HL-60/S4 treated with retinoic acid at 250 ng/mL for 4 days and 3 days (cell line): ENCODE data around the gene POLR2F.
"Not testable (repeated sequence)": the region's sequence is repeated elsewhere in the genome, so short reads cannot be mapped to it uniquely, and the experiment has no call there.

Experiments used
- in situ Hi-C: fragments of 300-500 bp; cut with MboI; formaldehyde crosslinking; loops from 2 replicates; pipeline ENCODE4 v1.7.0; 2022; ENCODE audit warnings: low sequenced_read_pairs

Gene POLR2F

DNA sequence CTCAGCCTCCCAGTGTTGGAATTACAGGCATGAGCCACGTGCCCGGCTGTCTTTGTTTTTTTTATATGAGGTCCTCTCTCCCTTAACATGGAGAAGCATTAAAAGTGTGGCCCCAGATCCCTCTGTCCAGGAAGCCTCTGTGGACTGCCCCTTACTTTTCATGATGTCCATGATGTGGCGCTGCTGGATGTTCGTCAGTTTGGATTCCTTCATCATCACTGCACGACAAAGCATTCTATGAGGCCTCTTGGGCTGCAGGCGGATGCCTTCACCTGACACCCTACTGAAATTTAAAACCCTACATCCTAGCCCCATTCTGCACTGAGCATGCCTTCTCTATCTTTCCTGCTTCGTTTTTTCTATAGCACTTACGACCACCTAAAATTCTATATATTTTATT, 2.2 kb upstream of the POLR2F start:
- in situ Hi-C loops = no loop called here

DNA sequence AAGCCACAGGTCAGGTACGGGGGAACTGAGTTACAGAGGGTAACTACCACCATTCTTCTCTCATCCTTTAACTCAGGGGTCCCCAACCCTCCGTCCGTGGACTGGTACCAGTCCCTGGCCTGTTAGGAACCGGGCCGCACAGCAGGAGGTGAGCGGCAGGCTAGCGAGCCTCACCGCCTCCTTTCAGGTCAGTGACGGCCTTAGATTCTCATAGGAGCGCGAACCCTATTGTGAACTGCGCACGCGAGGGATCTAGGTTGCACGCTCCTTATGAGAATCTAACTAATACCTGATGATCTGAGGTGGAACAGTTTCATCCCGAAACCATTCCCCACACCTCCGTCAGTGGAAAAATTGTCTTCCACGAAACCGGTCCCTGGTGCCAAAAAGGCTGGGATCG, 870 bp upstream of the POLR2F start:
- in situ Hi-C loops = not testable (repeated sequence)

DNA sequence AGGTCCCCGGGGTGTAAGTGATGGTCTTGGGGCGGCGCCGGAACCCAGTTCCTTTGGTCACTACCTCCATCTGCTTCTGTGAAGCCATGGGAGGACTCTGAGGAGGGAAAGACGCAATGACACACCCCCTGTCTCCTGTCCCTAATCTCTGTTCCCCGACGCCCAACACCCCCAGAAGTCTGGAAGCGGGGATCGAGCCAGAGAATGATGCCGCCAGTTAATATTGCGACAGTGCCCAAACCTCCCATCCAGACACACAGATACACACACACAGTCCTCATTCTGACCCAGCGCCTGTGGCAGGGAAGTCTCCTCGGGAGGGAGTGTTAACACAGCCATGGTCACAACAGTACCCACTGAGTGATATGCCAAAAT, 450 bp upstream of the POLR2F start:
- in situ Hi-C loops = no loop called here

DNA sequence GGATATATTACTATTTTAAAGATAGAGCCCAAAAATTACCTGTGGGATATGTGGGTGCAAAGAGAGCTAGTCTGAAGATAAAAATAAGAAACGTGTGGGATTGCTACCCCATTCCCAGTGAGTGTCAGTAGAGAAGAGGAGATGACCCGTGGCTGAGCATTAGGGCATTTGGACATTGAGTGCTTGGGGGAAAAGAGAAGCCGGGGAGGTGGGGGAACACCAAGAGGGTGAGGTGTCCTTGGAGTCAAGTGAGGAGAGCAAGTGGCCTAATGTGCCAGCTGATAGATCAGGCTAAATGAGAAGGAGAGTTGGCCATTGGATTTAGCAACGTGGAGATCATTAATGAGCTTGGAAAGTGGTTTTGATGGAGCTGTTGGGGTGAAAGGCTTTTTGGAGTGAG, 1.2 kb downstream of the POLR2F start:
- in situ Hi-C loops = no loop called here

DNA sequence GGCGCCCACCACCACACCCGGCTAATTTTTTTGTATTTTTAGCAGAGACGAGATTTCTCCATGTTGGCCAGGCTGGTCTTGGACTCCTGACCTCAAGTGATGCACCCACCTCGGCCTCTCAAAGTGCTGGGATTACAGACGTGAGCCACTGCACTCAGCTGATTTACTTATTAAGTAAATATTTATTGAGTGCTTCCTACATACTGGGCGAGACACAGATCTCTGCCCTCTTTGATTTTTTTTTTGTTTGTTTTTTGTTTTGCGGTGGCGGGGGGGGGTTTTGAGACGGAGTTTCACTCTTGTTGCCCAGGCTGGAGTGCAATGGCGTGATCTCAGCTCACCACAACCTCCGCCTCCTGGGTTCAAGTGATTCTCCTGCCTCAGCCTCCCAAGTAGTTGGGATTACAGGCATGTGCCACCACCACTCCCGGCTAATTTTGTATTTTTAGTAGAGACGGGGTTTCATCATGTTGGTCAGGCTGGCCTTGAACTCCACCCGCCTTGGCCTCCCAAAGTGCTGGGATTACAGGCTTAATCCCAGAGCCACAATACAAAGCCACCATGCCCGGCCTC, 2.4 kb downstream of the POLR2F start:
- in situ Hi-C loops = not testable (repeated sequence)

DNA sequence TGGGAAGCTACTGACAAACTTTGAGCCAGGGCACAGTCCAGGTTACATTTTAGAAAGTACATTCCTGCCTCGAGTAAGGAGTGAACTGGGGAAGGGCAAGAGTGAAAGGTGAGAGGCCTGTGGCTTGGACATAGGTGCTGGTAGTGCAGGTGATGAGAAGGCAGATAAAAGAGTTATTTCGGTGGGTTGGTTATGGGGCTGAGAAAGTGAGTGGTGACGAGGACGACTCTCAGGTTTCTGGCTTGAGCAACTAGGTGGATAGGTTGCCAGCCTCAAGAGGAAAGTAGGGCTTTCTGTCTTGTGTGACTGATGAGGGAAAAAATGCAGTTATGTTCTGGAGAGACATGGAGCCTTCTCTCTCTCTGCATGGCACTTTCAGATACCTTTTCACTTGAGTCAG, 3.7 kb downstream of the POLR2F start:
- in situ Hi-C loops = no loop called here

DNA sequence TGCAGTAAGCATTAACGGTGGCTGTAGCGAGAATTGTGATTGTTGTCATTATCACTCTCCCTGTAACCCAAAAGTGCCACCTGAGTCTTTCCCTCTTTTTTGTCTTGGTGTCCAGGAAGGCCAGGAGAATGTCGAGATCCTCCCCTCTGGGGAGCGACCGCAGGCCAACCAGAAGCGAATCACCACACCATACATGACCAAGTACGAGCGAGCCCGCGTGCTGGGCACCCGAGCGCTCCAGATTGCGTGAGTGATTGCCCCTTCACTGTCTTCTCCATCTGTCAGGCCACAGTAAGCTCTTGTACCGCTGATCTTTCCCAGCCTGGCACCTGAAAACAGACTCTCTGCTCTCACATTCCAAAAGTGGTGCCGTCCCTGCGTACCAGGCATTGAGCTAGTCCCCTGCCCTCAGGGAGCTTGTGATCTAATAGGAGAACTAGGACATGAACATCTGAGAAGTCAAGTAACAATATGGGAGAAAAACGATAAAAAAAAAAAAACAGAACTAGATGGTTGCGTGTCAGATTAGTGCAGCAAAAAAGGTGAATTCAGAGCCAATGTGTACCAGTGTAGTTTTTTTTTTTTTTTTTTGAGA, 5.8 kb downstream of the POLR2F start:
- in situ Hi-C loops = no loop called here

DNA sequence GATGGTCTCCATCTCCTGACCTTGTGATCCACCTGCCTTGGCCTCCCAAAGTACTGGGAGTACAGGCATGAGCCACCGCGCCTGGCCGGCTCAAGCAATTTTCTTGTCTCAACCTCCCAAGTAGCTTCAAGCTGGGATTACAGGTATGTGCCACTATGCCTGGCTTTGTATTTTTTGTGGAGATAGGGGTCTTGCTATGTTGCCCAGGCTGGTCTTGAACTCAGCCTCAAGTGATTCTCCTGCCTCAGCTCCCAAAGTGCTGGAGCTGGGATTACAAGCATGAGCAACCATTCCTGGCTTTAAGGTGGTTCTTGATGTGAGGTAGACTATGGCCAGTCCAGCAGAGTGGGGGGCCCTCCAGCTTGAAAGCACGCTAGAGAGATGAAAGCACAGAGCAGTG, 7.6 kb downstream of the POLR2F start:
- in situ Hi-C loops = no loop called here

DNA sequence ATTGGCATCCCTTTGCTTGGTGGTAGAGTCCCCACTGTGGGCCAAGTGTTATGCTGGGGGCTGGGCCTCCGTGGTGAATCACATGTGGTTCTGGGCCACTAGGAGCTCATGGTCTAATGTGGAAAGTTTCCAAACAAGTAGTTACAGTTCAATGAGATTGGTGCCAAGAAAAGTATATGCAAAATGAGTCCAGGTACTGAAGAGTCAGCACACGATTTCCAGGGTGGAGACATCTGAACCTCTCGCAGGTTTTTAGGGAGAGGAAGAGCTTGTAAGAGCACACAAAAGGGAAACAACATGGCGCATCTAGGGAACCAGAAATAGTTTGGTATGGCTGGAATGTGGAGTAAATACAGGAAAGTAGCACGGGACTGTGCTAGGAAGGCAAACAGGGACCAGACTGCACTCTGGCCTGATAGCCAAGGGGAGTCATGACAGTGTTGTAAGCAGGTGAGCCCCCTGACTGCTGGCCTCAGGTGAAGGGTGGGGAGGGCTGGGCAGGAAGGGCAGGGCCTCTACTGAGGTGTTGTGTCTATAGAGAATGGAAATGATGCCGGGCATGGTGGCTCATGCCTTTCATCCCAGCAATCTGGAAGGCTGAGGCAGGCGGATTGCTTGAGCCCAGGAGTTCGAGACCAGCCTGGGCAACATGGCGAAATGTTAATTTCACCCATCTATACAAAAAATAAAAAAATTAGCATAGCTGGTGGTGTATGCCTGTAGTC, 12.6 kb downstream of the POLR2F start:
- in situ Hi-C loops = no loop called here

DNA sequence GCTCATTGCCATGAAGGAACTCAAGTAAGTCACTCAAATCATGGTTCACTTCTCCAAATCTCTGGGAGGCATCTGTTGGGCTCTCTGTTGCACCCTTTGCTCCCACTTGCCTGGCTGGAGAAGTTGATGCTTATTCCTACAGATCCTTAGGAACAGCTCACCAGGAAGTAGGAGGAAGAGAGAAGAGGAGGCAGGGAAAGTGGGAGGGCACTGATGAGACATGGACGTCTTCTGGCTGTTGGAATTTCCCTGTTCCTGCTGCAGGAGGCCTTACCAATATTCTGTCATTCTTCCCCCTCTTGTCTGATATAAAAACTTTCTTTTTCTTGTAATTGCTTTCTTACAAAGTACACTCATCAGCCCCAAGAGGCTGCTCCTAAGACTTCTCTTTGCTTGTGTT, 13.6 kb downstream of the POLR2F start:
- in situ Hi-C loops = no loop called here

DNA sequence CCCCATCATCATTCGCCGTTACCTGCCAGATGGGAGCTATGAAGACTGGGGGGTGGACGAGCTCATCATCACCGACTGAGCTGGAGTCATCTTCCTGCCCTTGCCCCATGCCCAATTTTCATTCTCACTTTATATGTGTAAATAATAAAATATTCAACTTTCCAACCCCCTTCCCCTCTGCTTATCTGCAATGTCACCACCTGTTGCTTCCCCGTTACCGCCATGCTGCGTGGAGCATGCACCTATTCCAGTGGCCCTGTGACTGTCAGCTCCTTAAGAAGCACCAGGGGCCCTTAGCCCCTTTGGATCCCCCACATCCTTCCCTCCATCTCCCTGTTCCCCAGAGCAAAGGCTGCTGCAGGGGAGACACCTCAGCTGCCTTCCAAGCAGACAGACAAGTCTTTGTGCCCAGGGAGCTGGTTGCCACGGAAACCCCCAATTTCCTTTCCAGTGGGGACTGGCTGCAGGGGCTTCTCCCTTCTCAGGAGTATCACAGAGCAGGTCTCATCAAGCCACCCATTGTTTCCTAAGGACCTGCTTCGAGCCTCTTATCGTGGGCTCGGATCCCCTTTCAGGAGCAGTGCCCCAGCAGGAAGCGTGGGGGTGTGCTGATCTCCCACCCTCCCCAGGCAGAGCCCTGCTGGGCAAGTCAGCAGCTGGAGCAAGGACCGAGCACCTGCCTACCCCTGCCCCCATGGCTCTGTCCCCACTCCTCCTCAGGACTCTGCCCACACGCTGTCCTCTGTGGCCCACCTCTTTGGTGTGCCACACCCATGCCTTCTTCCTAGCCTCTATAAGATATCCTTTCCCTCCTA, 14.3 kb downstream of the POLR2F start:
- in situ Hi-C loops = no loop called here

DNA sequence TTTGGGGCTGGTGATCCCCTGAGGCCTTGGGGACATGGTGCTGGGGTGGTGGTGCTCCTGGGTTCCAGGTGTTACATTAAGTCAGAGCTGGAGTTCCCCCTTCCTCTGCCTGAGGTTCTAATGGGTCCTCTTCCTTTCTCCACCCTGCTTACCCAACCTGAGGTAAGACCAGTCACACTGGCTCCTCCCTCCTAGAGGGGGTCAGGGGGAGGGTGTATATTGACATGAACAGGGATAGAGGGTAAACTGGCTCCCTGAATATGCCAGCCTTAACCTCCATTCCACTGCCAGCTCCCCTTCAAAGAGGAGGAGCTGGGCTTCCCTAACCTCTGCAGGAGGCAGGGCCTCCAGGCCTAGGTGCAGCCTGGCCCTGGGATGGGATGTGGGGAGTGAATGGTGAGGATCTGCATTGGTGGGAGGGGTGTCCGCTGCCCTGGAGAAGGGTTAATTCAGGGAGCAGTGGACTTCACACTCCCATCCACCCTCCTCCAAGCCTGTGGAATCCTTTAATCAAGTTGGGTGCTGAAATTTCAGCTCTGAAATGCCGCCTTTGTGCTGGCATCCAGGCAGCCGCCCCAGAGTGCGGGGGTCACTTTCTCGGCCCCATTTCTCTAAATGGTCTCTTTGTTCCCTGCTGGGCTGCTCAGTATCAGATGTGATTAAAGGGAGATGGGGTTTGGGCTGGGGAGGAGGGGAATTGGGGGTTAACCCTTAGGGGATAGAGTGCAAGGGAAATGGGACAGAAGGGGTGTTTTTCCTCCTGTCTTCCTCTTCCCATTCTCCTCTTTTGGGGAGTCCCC, 15.2 kb downstream of the POLR2F start:
- in situ Hi-C loops = no loop called here

DNA sequence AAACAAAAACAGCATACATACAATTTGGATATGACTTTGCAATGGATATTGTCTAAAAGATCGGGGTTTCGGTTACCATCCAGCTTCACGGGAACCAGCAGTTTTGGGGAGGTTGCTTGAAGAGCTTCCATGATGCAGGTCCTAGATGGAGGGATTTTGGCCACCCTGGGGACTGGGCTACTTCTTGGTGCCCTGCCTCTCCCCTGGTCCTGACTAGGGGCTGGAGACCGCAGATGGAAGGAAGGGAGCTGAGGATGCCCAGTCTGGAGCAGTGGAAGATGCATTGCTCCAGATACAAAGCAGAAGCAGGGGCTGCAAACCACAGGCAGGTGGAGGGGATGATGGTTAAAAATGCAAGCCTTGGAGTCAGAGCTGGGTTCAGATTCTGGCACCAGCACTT, 17.4 kb downstream of the POLR2F start:
- in situ Hi-C loops = no loop called here

DNA sequence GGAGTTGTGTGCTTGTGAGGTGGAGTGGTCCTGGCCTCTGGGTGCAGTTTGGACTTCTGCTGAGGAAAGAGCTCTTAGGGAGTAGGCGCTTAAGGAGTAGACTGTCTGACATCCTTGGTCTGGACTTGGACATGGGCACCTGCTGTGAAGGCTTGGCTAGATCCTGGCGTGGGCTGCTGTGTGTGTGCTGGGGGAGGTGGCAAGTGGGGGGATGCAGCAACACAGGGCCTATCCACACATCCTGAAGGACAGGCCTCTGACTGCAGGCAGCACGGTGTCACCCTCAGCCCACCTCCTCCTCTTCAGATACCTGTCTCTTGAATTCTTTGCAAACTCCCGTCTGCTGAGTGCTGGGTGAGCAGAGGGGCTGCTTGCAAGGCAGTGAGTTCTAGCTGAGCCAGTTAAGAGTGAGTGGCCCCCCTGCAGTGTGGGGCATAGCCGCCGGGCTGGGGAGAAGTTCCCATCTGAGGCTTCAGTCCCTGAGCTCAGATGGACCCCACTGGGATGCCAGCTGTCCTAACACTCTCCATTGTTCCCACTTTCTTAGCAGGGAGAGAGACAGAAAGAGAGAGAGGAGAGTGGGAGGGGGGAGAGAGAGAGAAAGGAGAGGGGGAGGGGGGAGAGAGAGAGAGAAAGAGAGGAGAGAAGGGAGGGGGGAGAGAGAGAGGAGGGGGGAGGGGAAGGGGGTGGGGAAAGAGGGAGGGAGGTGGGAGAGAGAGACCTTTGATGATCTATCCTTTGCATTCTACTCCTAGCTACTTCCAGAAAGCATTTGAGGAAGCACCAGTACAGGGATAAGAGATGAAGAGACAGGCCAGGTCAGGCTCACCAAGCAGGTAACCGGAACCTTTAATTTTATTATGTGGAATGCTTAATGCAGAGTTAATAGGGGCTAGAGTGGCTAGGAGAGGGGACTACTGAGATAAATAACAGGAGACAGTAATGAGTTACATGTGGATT, 18.3 kb downstream of the POLR2F start:
- in situ Hi-C loops = no loop called here

DNA sequence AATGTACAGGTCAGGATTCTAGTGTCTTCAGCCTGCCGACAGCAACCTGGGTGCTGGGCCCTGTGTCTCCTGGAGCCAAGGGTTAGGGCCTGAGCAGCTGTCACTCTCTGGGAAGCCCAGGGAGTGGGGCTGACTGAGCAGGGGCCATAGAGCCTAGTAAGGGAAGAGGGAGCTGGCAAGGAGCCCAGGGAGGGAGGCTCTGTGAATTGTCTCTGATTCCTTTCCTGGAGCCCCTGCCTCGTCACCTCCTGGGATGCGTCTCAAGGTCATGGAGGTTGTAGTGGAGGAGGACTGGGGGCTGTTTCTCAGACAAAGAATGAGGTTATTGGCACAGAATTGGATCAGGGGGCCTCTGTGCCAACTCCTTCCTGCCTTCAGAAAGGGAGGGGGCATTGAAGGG, 19.0 kb downstream of the POLR2F start:
- in situ Hi-C loops = no loop called here

DNA sequence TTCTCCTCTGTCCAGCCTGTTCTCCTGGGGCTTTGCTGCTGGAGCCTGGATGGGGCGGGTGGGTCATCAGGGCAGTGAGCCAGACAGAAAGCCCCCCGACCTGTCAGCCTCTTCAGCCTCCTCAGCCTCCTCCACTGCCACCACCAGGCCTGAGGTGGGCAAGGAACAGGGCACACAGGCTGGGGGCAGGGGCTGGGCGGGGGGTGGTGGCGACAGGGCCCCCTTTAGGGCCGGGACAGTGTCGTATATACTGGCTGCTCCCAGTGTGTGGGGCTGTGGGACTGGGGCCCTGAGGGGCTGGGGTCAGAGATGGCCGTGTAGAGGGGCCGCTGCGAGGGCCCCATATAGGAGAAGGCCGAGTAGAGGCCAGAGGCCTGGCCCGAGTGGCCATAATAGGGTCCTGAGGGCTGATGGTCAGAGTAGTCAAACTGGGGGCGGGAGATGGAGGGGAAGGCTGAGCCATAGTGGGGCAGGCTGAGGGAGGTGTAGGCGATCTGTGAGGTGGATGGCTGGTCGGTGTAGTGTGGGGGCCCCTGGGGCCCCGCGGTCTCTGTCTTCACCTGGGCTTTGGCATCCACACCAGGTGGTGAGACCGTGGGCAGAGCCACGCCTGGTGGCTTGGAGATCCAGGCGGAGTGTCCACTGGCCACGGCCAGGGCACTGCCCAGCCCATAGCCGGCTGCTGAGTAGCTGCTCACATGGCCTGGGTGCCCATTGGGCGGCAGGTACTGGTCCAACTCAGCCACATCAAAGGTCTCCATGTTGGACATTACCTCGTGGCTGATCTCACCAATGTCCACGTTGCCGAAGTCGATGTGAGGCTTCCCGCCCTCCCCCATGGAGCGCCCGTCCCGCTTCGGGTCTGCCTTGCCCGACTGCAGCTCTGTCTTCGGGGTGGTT, 20.0 kb downstream of the POLR2F start:
- in situ Hi-C loops = no loop called here

DNA sequence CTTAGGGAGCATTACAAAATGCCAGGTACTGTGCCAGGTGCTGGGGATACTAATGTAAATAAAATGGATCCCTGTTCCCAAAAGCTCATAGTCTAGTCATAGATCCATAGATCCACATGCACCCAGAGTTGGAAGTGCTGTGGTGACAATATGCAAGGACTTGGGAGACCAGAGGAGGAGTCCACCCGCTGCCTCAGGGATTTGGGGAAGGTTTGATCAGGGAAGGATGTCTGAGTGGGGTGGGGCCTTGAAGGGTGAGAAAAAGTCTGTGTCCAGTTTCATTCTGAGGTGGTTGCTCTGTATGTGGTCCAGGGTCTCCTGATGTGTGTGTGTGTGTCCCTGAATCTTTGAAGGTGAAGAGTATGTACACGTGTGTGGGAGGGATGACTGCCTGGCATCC, 21.7 kb downstream of the POLR2F start:
- in situ Hi-C loops = no loop called here

DNA sequence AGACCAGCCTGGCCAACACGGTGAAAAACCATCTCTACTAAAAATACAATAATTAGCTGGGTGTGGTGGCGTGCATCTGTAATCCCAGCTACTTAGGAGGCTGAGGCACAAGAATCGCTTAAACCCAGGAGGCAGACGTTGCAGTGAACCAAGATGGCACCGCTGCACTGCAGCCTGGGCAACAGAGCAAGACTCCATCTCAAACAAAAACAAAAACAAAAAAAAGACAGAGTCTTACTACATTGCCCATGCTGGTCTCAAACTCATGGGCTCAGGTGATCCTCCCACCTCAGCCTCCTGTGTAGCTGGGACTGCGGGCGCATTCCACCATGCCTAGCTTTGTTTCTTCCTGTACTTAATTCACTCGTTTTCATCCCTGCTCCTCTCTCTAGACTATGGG, 22.5 kb downstream of the POLR2F start:
- in situ Hi-C loops = not testable (repeated sequence)

DNA sequence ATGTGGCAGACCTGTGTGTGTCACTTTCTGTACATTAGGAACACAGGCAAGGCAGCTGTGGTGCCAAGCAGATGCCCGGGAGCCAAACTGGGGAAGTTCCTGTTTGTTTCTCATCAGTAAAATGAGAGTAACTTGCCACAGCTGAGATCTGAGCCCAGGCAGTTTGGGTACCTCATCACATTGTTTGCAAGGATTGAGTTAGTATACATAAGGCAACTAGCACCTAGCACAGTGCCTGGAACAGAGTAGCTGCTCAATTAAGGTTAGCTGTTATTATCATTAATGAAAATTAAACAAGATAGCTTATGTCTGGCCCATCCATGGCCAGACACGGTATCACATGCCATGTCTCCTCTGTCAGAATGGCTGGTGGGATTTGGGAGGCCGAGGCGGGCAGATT, 23.0 kb downstream of the POLR2F start:
- in situ Hi-C loops = no loop called here
